Gastrocnemius medialis (tissue), 4 donors: ENCODE data around the gene TMEM128.

ENCODE experiments used
- CTCF ChIP-seq, 5 experiments: fragments of 450-650 bp in 3 of 5; fragments of 200-600 bp in 2 of 5; sonication (generic) in 2 of 5; IDR thresholded peaks in 4 of 5; conservative IDR thresholded peaks in 1 of 5; 1 replicate in 4 of 5; 2 replicates in 1 of 5; pipeline ENCODE4 v1.5.1; 2016 to 2019; ENCODE audit warnings: antibody characterized with exemption in 5 of 5, mild to moderate bottlenecking in 3 of 5, moderate library complexity in 3 of 5
- POLR2A ChIP-seq, 2 donors: fragments of 450-650 bp; IDR thresholded peaks; one replicate each; pipeline ENCODE4 v1.6.1; 2017; ENCODE audit warnings: antibody characterized with exemption in 2 of 2, mild to moderate bottlenecking in 2 of 2, moderate library complexity in 2 of 2

GRCh38 chr4:4226606-4227438 lies 21.2 kb downstream of the TMEM128 start, which contains the start of gene OTOP1:
- TF ChIP-seq CTCF (IDR thresholded peaks at IDR 0.05 in 4 of 5, conservative IDR thresholded peaks at IDR 0.05 in 1 of 5) (no peak), POLR2A (IDR thresholded peaks at IDR 0.05) (no peak)
